ENCODE results near the gene PPP3CA.
"Not testable (repeated sequence)": the region's sequence is repeated elsewhere in the genome, so short reads cannot be mapped to it uniquely, and the experiment has no call there.

DNA sequence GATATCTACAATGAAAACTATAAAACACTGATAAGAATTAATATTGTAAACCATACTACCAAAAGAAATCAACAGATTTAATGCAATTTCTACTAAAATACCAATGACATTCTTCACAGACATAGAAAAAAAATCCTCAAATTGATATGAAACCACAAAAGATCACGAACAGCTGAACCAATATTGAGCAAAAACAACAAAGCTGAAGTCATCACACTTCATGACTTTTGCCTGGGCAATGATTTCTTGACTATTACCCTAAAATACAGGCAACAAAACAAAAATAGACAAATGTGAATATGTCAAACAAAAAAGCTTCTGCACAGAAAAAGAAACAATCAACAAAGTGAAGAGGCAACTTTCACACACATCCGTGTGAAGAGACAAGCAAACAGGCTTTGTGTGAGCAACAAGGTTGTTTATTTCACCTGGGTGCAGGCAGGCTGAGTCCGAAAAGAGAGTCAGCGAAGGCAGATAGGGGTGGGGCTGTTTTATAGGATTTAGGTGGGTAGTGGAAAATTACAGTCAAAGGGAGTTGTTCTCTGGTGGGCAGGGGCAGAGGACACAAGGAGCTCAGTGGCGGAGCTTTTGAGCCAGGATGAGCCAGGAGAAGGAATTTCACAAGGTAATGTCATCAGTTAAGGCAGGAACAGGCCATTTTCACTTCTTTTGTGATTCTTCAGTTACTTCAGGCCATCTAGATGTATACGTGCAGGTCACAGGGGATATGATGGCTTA is 355.8 kb downstream of the PPP3CA start:
- TF ChIP-seq, protein P1, sequence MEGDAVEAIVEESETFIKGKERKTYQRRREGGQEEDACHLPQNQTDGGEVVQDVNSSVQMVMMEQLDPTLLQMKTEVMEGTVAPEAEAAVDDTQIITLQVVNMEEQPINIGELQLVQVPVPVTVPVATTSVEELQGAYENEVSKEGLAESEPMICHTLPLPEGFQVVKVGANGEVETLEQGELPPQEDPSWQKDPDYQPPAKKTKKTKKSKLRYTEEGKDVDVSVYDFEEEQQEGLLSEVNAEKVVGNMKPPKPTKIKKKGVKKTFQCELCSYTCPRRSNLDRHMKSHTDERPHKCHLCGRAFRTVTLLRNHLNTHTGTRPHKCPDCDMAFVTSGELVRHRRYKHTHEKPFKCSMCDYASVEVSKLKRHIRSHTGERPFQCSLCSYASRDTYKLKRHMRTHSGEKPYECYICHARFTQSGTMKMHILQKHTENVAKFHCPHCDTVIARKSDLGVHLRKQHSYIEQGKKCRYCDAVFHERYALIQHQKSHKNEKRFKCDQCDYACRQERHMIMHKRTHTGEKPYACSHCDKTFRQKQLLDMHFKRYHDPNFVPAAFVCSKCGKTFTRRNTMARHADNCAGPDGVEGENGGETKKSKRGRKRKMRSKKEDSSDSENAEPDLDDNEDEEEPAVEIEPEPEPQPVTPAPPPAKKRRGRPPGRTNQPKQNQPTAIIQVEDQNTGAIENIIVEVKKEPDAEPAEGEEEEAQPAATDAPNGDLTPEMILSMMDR (IDR thresholded peaks at IDR 0.05), result not testable (repeated sequence)
- not testable (repeated sequence) for TF ChIP-seq POLR2AphosphoS5 (IDR thresholded peaks at IDR 0.05)
